Measurements from ENCODE around the gene GPRIN1.

DNA sequence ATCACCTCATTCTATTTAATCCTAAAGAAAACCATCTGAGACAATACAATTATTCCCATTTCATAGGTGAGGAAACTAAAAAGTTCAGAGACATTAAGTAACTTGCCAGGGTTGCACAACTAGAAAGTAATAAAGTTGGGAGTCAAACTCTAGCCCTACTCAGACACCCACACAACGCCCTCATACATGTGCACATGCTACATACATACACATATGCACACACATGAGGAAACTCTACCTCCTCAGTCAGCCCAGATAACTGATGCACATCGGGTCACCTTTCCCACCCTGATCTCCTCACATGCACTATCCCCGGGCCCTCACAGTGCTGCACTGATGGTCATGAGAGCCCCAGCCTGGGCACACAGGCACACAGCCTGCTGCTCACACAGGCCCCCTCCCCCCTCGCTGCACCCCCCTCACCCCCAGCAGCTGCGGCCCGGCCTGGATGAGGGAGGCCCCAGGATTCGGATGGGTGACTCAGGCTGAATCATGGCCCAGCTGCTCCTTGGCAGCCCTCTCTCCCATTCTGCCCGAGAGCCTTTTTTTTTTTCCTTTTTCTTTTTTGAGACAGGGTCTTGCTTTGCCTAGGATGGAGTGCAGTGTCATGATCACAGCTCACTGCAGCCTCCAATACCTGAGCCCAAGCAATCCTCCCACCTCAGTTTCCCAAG is 5.0 kb upstream of the GPRIN1 start:
- TF ChIP-seq CTCF (IDR thresholded peaks at IDR 0.05; ENCODE audit: low read depth, low read length) (no peak), EZH2phosphoT487 (IDR thresholded peaks at IDR 0.05; ENCODE audit: low read depth) (no peak)
